GM12878 (cell line): ENCODE measurements around the gene ABR. TPM values are rescaled to one million over a fixed set of nuclear protein-coding genes. Genes with fewer than 3 reads are reported as not detected.
A peak's percentile ranks its signal among the peaks of the same experiment; 100 is the strongest.

ENCODE experiments used
- ATF7 ChIP-seq: fragments of 450-650 bp; IDR thresholded peaks from 2 replicates; pipeline ENCODE4 v1.6.1; 2016; ENCODE audit warnings: low read depth, mild to moderate bottlenecking
- BHLHE40 ChIP-seq, 2 experiments: fragments of 450-650 bp in 1 of 2; IDR thresholded peaks; 2 replicates each; pipeline ENCODE4 v1.6.1; 2011 to 2017; ENCODE audit warnings: low read depth in 2 of 2, borderline replicate concordance in 1 of 2, improper control_type of control experiment in 1 of 2, low read length in 1 of 2, mild to moderate bottlenecking in 1 of 2
- EGR1 ChIP-seq, 2 experiments: IDR thresholded peaks; 1 replicate in 1 of 2; 2 replicates in 1 of 2; pipeline ENCODE4 v1.6.1; 2011 to 2012; ENCODE audit warnings: low read depth in 2 of 2, low read length in 2 of 2, borderline replicate concordance in 1 of 2, mild to moderate bottlenecking in 1 of 2, moderate library complexity in 1 of 2
- ELK1 ChIP-seq: IDR thresholded peaks from 2 replicates; pipeline ENCODE4 v1.6.1; 2012; ENCODE audit warnings: low read depth, low read length, improper control_type of control experiment
- GATAD2B ChIP-seq: fragments of 450-650 bp; conservative IDR thresholded peaks from 2 replicates; pipeline ENCODE4 v1.6.1; 2017; ENCODE audit warnings: low read depth, mild to moderate bottlenecking, moderate library complexity
- MXI1 ChIP-seq: fragments of 150-350 bp; IDR thresholded peaks from 2 replicates; pipeline ENCODE4 v1.6.1; 2011; ENCODE audit warnings: low read depth, mild to moderate bottlenecking, inconsistent platforms, low read length, improper control_type of control experiment
- NFXL1 ChIP-seq: fragments of 450-650 bp; IDR thresholded peaks from 2 replicates; pipeline ENCODE4 v1.6.1; 2017; ENCODE audit warnings: antibody characterized with exemption, mild to moderate bottlenecking, borderline replicate concordance
- RBBP5 ChIP-seq: fragments of 200-600 bp; sonication (generic); conservative IDR thresholded peaks from 2 replicates; pipeline ENCODE4 v1.6.1; 2016
- REST ChIP-seq: IDR thresholded peaks from 2 replicates; pipeline ENCODE4 v1.6.1; 2012; ENCODE audit warnings: mild to moderate bottlenecking, low read depth, low read length
- SUZ12 ChIP-seq: fragments of 200-600 bp; sonication (generic); IDR thresholded peaks from one replicate; pipeline ENCODE4 v1.6.1; 2018; ENCODE audit warnings: antibody characterized with exemption, mild to moderate bottlenecking; ENCODE audit not compliant: unreplicated experiment
- YBX1 ChIP-seq: fragments of 450-650 bp; IDR thresholded peaks from 2 replicates; pipeline ENCODE4 v1.6.1; 2016; ENCODE audit warnings: antibody characterized with exemption
- polyA plus RNA-seq, 11 experiments: library from polyadenylated mRNA; depleted of rRNA in 4 of 11; unstranded in 6 of 11; stranded (reverse) in 5 of 11; fragments of >200 nt; fragmentation: Nextera tagmentation in 4 of 11; fragmentation: Illumina TruSeq in 1 of 11; extraction: Ambion mirVana in 4 of 11; extraction: Trizol in 1 of 11; gene quantifications; 1 replicate in 1 of 11; 2 replicates in 10 of 11; pipeline versions ENCODE4 v1.2.1 to v1.2.3, GENCODE V29; 2011 to 2016; ENCODE audit warnings: inconsistent platforms in 2 of 11, missing spikeins in 2 of 11, low read depth in 1 of 11
- total RNA-seq, 4 experiments: library from RNA; depleted of rRNA in 3 of 4; stranded (reverse); fragments of >200 nt in 3 of 4; fragmentation: Illumina TruSeq in 1 of 4; extraction: Trizol in 1 of 4; gene quantifications; 2 replicates each; pipeline versions ENCODE4 v1.2.1 to v1.2.3, GENCODE V29; 2013 to 2021
- TF ChIP-seq, protein P1 (sequence below): fragments of 450-650 bp; IDR thresholded peaks from 2 replicates; pipeline ENCODE4 v1.6.1; 2018; ENCODE audit warnings: mild to moderate bottlenecking, low read depth, moderate library complexity; ENCODE audit not compliant: partially characterized antibody
- TF ChIP-seq, protein P2 (sequence below): IDR thresholded peaks from 2 replicates; pipeline ENCODE4 v1.6.1; 2012; ENCODE audit warnings: low read depth, low read length, improper control_type of control experiment
- TF ChIP-seq, protein P3 (sequence below): fragments of 450-650 bp; IDR thresholded peaks from 2 replicates; pipeline ENCODE4 v1.6.1; 2017; ENCODE audit warnings: mild to moderate bottlenecking, low read depth, inconsistent platforms; ENCODE audit not compliant: poor library complexity, severe bottlenecking

Gene ABR
- total and polyA plus RNA-seq, 10 of the 15 experiments (the other 5 are each of a cell fraction or from before 2014, with no cell fraction given) = 1.4 to 112 (median 30.0) TPM

GRCh38 chr17:1122533-1123392 is 57.0 kb downstream of the ABR start (continued):
- TF ChIP-seq EGR1 (IDR thresholded peaks at IDR 0.05; ENCODE audit: borderline replicate concordance in 1 of 2, low read depth in 2 of 2, low read length in 2 of 2) (no peak), SUZ12 (no peak), RBBP5 (no peak), ELK1 (no peak), REST (no peak), BHLHE40 (IDR thresholded peaks at IDR 0.05; ENCODE audit: borderline replicate concordance in 1 of 2, low read depth in 2 of 2, low read length in 1 of 2) (peak; percentile 14 to 69; a peak in 2 of 4 replicates), NFXL1 (peak; percentile 83; the same call in 1 of the 2 replicates), GATAD2B (no peak), ATF7 (no peak), MXI1 (no peak), YBX1 (no peak)
- TF ChIP-seq, protein P1, sequence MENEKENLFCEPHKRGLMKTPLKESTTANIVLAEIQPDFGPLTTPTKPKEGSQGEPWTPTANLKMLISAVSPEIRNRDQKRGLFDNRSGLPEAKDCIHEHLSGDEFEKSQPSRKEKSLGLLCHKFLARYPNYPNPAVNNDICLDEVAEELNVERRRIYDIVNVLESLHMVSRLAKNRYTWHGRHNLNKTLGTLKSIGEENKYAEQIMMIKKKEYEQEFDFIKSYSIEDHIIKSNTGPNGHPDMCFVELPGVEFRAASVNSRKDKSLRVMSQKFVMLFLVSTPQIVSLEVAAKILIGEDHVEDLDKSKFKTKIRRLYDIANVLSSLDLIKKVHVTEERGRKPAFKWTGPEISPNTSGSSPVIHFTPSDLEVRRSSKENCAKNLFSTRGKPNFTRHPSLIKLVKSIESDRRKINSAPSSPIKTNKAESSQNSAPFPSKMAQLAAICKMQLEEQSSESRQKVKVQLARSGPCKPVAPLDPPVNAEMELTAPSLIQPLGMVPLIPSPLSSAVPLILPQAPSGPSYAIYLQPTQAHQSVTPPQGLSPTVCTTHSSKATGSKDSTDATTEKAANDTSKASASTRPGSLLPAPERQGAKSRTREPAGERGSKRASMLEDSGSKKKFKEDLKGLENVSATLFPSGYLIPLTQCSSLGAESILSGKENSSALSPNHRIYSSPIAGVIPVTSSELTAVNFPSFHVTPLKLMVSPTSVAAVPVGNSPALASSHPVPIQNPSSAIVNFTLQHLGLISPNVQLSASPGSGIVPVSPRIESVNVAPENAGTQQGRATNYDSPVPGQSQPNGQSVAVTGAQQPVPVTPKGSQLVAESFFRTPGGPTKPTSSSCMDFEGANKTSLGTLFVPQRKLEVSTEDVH = no peak
- TF ChIP-seq, protein P2, sequence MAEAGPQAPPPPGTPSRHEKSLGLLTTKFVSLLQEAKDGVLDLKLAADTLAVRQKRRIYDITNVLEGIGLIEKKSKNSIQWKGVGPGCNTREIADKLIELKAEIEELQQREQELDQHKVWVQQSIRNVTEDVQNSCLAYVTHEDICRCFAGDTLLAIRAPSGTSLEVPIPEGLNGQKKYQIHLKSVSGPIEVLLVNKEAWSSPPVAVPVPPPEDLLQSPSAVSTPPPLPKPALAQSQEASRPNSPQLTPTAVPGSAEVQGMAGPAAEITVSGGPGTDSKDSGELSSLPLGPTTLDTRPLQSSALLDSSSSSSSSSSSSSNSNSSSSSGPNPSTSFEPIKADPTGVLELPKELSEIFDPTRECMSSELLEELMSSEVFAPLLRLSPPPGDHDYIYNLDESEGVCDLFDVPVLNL = no peak
- TF ChIP-seq, protein P3, sequence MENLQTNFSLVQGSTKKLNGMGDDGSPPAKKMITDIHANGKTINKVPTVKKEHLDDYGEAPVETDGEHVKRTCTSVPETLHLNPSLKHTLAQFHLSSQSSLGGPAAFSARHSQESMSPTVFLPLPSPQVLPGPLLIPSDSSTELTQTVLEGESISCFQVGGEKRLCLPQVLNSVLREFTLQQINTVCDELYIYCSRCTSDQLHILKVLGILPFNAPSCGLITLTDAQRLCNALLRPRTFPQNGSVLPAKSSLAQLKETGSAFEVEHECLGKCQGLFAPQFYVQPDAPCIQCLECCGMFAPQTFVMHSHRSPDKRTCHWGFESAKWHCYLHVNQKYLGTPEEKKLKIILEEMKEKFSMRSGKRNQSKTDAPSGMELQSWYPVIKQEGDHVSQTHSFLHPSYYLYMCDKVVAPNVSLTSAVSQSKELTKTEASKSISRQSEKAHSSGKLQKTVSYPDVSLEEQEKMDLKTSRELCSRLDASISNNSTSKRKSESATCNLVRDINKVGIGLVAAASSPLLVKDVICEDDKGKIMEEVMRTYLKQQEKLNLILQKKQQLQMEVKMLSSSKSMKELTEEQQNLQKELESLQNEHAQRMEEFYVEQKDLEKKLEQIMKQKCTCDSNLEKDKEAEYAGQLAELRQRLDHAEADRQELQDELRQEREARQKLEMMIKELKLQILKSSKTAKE = peak; percentile 18
